Measurements from ENCODE around the gene TRMT1L.
A peak's percentile ranks its signal among the peaks of the same experiment; 100 is the strongest.
"Not testable (repeated sequence)": the region's sequence is repeated elsewhere in the genome, so short reads cannot be mapped to it uniquely, and the experiment has no call there.

The TRMT1L gene

DNA sequence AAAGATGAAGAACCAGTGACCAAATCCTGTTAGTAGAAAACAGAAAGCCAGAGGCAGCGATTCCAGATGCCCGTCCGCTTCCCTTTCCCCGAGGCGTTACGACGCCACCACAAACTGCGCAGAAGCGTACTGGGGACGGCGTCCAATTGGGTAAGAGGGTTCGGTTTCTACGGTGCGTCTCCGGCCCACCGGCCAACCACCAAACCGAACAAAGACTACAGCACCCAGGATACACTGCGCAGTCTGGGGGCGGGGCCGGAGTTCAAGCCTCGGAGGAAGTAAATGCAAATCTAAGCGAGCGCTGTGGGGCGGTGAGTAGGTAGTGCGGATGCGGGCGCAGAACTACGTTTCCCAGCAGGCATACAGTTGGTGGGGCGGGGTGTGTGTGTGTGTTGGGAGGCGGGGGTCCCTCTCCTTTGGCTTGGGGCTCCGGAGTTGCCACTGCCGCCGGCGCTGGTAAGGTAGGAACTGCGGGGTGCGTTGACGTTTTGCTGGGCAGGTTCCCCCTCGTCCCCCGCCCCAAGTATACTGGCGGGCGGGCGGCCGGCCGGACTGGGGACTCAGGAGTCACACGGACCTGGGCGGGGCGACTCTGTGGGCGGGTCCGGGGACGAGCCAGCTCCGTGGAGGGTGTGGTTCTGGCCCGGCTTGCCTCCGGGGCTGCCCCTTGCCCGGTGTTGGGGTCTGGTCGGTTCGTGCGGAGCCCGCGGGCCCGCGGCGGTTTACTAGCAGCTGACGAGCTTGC, at the start of gene TRMT1L, which contains the start of gene SWT1:
TRMT1L (minus strand) TSS at position 100 of the 745 bp plus-strand sequence. CDS start 241 bp downstream, outside the sequence.
SWT1 (plus strand) TSS at position 314 of the 745 bp plus-strand sequence. CDS start 3,675 bp downstream, outside the sequence.
- DNase-seq = peak; percentile 99

GRCh38 chr1:185200889-185201288, 44.1 kb upstream of the TRMT1L start:
- no peak for DNase-seq

DNA sequence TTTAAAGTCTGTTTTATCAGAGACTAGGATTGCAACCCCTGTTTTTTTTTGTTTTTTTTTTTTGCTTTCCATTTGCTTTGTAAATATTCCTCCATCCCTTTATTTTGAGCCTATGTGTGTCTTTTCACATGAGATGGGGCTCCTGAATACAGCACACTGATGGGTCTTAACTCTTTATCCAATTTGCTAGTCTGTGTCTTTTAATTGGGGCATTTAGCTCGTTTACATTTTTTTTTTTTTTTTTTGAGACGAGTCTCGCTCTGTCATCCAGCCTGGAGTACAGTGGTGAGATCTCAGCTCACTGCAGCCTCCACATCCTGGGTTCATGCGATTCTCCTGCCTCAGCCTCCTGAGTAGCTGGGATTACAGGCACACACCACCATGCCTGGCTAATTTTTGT, 42.0 kb upstream of the TRMT1L start:
- DNase-seq = not testable (repeated sequence)

- no peak for DNase-seq
Measured at GRCh38 chr1:185193756-185194155, 37.0 kb upstream of the TRMT1L start.

DNA sequence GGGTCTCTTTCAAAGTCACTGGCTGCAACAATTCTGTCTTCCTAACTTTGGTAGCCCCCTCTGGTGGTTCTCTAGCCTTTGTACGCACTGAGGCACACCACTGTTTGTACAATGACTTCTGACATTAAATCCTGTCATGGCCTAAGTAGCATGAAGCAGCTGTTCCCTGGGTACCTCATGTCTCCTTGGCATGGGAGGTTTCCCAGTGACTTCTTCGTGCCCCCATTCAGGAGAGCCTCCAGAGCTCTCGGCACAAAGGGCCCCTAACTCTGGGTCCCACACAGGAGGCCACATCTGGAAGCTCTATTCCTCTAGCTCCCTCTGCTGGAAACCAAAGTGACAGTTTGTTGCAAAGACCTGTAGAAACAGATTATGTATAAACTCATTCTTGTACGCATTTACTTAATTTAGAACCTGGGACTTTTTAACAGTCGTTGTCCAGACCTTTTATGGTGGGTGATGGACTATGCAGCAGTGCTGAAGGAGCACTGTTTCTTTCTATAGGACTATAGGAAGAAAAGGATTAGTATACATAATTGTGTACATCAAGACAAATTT, 13.6 kb upstream of the TRMT1L start:
- peak; percentile 66 for DNase-seq

GRCh38 chr1:185166106-185166505, 9.4 kb upstream of the TRMT1L start:
- DNase-seq = no peak

DNA sequence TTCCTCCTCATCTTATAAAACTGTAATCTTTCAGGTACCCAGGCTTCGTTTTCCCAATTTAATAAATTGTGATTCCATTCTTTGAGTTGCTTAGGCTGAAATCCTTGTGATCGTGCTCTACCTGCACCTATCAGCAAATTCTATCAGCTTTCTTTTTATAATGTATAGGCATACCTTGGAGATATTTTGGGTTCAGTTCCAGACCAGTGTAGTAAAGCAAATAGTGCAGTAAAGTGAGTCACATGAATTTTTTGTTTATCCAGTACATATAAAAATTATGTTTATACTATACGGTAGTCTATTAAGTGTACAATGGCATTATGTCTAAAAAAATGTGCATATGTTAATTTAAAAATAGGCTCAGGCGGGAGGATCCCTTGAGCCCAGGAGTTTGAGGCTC, 5.7 kb upstream of the TRMT1L start:
- DNase-seq = no peak

DNA sequence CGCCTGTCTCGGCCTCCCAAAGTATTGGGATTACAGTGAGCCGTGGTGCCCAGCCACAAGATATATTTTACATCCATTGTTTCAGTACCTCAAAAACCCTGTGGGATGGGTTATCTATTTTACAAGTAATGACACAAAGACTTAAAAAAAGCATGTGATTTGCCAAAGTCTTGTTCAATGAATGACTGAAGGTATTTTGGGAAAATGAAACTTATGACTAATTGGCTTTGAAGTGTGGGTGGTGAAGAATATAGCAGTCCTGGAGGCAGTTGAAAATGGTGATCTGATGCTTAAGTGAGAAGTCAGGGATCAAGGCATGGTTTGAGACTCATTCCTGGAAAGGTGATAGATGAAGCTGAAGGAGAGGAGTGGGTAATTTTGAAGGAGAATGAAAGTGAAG, 3.2 kb upstream of the TRMT1L start:
- no peak for DNase-seq

DNA sequence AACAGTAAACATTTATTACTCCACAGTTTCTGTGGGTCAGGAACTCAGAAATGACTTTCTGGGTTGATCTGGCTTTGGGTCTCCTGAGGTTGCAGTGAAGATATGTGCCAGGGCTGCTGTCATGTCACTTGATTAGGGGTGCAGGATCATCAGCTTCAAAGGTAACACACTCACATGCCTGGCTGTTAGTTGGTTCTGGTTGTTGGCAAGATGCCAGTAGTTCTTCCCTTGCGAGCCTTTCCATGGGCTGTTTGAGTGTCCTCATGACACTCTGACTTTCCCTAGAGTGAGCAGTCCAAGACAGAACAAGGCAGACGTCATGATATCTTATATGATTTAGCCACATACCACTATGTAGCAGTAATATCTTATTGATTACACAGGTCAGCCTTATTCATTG, 2.0 kb upstream of the TRMT1L start:
- no peak for DNase-seq

- no peak for DNase-seq
Measured at GRCh38 chr1:185157599-185158412, 1.1 kb upstream of the TRMT1L start.

GRCh38 chr1:185156288-185156853, 382 bp downstream of the TRMT1L start:
- peak; percentile 53 for DNase-seq

- DNase-seq = peak; percentile 45
Measured at GRCh38 chr1:185155600-185156287, 1.0 kb downstream of the TRMT1L start.

DNA sequence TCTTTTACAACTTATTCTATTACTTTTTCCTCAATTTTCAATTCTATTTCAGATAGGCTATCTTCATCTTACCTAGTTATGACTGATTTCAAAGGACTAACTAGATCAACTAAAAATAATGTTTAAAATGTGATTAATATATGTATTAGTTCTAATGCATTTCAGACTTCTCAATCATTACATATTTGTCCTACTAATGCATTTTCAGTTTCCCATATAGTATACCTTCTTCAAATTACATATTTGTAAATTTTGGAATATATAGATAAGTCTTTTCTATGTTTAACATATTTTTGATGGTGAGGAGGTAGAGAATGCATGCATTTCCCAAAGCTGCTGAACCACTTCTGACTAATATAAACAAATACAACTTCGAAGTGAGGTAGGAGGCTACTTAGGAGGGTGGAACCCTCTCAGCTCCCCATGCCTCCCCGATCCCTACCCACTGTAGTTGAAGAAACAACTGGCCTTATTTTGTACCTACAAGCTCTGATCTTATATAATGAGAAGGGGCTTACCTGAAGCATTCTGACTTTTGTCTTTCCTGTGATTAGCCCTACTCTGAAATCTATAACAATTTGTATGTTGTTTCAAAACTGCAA, 1.7 kb downstream of the TRMT1L start:
- no peak for DNase-seq

GRCh38 chr1:185152187-185152767, 4.5 kb downstream of the TRMT1L start:
- no peak for DNase-seq

- DNase-seq = no peak
Measured at GRCh38 chr1:185151215-185151614, 5.5 kb downstream of the TRMT1L start.

DNA sequence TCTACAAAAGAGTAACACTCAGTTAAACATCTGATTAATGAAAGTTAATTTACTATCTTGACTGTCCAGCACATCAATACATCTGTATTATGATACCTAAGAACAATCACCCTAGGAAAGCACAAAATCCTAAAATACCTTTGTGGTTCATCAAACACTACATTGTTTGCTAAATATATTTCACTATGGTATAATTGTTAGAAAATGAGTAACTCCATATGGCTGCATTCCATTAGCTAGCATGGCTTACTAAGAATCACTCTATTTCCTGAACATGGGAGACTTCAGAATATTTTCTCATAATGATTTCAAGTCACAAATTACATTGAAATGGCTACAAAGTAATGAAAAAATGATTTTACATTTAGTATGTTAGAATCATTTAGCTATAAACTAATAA, 12.5 kb downstream of the TRMT1L start:
- no peak for DNase-seq

DNA sequence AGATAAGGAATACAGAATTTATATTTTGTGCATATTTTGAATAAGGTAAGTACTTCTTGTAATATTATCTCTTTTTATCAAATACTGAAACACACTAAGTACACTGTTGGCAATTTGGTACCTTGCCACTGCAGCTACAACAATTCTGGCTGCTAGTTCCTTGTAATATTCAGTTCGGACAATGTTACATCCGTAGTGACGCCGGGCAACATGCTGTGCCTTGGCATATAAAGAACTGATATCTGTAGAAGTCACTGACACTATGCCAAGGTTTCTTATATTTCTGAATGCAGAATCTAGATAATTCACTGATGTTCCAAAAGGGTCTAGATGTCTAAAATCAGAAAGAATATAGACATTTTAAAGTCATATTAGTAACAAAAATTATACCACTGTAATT, 17.5 kb downstream of the TRMT1L start:
- no peak for DNase-seq

DNA sequence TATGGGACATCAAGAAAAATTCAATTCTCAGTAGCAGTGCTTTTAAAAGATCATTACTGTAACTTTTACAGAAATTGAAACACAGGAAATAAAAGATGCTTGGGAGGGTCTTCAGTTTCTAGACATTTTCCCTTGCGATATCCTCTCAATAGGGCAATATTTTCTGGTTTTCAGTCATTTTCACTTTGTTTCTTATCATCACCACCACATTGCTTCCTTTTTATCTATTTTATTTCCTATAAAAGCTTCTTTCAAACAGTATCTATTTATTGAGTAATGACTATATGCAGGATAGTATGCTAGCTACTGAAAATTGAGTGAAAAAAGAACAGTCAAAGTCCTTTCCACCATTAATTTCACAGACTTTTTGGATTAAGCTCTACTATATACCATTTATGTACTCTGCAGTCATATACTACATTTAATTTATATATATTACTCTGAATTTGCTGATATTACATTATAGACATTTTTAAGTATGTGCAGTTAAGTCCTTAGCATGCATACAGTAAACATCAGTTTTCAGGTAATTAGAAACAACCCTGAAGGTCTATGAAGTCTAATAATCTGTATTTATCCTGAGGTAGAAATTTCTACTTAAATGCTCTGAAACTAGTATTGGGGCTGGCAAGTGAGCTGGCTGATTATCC, 18.7 kb downstream of the TRMT1L start:
- no peak for DNase-seq

GRCh38 chr1:185132534-185132933, 24.2 kb downstream of the TRMT1L start:
- DNase-seq = no peak

- no peak for DNase-seq
Measured at GRCh38 chr1:185129708-185130107, 27.0 kb downstream of the TRMT1L start.

GRCh38 chr1:185112356-185112755, 44.4 kb downstream of the TRMT1L start:
- DNase-seq = no peak
